DMS79 (cell line): Measurements from ENCODE around the gene PRKAR1B.
A peak's percentile ranks its signal among the peaks of the same experiment; 100 is the strongest.

Source experiments
- DNase-seq: peaks from one replicate; lab custom pipeline; 2025; lab: John Stamatoyannopoulos, UW

The PRKAR1B gene

DNA sequence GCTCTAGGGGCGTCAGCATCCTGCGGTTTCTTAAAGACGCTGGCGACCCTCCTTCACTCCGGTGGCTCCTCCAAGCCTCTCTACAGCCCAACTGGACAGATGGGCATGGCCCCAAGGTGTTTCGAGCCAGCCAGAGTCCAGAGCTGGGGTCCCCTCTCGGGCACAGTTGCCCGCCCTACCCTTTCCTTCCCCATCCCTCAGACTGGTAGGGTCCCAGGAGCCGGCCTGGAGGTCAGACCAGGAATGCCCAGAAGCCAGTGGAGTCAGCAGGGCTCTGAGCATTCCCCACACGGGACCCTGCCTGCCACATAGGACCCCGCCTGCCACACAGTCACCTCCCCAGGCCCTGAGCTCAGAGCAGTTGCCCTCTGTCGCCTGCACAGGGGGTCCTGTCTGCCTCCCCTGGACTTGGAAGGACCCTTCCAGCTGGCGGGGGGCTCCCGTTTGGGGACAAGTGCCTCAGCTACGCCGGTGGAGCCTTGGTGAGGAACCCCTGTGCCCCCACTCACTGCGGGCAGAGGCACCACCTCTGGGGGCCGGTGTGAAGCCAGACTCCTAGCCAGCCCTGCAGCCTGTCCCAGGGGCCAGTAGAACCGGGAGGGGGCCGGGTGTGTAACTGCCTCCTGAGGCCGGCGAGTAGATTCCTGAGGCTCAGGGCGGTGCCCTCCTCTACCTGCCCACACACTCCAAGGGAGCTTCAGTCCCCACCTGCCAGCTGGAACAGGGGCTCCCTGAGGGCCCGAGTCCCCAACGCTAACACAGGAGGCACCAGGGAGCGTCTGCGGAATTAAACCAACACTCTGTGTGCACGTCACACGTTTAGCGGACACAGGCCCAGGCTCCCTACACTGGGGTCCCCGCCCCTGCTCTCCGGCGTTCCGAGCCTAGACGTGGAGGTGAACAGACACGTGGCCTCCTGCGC, 188.1 kb downstream of the PRKAR1B start:
- DNase-seq, result no peak

DNA sequence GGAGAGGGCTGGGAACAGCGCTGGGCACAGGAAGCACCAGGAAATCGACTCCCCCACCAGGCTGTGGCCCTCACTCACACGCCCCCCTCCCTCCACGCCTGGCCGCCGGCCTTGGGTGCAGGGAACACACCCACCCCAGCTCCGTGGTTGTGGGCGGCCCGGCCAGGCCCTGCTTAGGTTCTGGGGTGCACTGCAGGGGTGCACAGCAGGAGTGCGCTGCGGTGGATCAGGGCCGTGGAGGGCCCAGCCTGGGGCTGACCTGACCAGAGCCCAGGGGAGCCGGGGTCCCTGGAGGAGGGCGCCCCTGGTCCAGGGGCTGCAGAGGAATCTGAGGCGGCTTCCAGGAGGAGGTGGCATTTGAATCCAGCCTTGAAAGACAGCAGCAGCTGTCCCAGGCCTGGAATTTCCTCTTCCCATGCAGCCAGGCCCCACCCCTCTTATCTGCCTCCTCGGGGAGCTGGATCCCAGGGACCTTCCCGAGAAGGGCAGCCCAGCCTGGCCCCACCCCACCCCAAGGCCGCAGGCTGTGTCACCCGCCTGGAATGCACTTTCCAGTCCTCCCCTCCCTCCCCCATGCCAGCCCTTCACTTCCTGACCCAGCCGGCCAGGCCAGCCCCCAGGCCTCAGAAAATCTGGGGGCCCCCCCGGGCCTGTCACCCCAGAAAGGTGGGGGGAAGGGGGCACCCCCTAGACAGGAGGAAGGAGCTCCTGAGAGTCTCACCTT, 189.0 kb downstream of the PRKAR1B start:
- DNase-seq, result no peak

GRCh38 chr7:536231-536630, 190.8 kb downstream of the PRKAR1B start:
- DNase-seq, result no peak

- DNase-seq, result no peak
These were observed 192.1 kb downstream of the PRKAR1B start for GRCh38 chr7:534959-535358.

- DNase-seq, result no peak
These were observed 193.0 kb downstream of the PRKAR1B start for GRCh38 chr7:534075-534474.

DNA sequence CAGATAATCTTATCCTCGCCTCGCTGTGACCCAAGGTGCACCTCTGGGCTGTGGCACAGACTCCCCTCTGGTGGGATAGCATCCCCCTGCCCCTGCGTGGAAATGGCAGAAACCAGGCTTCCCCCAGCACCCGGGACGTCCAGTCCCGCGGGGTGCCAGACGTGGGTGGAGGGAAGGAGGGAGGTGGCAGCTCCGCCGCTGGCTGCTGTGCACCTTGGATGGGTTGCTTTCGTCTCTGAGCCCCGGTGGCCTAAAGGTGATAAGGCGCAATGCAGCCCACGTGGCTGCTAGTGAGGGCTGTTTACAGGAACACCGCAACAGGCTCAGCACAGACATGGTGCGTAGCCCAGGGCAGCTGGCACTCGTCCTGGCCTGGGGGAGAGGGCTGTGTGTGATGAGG, 193.8 kb downstream of the PRKAR1B start:
- no peak for DNase-seq

DNA sequence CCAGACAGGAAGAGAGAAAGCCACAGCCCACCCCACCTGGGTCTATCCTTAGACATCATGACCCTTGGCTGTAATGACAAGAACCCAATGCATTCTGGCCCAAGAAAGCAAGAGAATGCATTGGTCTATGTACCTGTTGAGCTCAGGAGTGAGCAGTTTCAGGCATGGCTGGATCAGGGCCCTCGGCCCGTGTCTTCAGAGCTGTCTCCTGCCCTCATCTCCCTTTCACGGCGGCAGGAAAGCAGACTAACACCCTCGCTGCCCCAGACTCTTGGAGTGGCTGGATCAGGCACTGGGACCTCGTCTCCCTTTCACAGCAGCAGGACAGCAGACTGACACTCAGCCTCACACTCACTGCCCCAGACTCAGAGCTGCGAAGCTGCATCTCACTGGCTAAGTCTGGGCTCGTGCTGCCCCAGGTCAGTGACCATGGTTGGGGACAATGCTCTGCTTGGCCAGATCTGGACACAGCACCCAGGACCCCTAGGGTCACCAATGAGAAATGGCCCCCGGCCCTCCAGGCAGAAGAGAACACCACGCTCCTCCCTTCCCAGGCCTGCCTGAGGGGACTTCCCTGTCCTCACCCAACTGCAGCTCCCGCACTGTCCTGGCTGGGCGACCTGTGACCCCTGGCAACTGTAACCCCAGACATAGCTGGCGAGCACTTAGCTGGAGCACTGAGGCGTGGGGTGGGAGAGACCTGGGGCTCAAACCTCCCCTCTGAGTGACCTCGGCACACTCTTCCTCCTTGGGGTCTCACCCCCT, 194.5 kb downstream of the PRKAR1B start:
- DNase-seq, result no peak

DNA sequence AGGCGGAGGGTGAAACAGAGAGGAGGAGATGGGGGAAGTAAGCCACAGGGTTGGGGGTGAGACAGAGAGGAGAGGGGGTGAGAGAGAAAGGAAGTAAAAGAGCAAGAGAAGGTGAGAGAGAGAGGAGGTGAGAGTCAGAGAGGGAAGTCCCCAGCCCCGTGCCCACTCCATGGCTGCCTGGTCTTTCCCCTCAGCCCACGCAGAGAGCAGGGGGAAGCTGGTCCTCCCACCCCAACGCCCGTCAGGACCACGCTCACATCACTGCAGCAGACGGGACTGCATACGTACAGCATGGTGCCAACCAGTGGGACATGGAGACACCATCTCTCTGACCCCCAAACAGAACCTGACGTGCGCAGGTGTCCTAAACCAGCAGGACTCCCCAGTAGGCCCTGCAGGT, 195.3 kb downstream of the PRKAR1B start:
- DNase-seq, result no peak

DNA sequence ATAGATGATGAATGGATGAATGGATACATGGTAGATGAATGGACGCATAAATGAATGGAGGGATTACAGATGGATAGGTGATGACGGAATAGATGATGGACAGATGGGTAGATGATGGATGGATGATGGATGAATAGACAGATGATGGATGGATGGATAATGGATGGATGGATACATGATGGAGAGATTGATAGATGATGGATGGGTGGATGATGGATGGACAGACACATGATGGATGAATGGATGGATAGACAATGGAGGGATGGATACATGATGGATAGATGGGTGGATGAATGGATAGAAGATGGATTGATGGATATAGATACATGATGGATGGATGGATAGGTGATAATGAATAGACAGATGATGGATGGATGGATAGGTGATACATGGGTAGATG, 198.6 kb downstream of the PRKAR1B start:
- DNase-seq, result no peak

DNA sequence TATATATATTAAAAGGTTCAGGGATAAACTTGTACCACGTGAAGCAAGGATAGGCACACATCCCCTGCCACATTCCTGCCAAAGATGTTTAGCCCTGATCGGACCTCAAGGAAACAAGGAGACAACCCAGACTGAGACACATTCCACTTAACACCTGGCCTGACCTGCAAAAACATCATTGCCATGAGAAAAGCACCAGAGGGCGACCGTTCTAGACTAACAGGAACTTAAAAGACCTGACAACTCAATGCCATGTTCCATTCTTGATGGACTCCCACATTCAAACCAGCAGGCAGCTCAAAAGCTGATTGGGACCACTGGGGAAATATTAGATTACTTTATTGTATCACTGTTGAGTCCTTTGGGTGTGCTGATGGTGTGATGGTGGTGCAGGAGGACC, 199.4 kb downstream of the PRKAR1B start:
- no peak for DNase-seq

- no peak for DNase-seq
These were observed 200.5 kb downstream of the PRKAR1B start for GRCh38 chr7:526460-527034.

DNA sequence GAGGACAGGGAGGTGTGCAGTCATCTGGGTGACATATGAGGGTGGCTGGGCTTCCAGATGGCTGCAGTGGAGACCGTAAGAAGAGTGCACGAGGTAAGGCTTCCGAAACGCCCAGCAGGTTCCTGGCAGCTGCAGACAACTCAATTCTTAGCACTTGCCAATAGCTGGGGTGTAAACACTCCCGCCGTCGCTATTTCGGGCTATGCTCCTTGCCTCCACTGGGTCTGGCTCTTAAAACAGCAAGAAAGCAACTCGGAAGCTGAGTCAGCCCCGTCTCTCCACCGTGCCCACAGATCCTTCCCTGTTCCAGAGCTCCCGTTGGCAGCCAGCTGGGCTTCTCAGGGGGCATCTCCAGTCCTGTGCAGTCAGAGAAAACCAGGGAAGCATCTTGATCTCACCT, 201.3 kb downstream of the PRKAR1B start:
- DNase-seq, result no peak

DNA sequence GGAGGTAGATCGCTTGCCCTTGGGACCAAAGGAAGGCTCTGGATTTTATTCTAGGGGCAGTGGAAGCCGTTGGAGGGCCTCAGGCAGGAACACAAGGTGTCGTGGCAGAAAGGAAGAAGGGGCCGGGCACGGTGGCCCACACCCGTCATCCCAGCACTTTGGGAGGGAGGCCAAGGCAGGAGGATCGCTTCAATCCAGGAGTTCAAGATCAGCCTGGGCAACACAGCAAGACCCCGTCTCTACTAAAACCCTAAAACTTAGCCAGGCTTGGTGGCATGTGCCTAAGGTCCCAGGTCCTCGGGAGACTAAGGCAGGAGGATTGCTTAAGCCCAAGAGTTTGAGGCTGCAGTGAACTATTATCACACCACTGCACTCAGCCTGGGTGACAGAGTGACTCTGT, 202.3 kb downstream of the PRKAR1B start:
- DNase-seq, result no peak

- no peak for DNase-seq
These were observed 203.4 kb downstream of the PRKAR1B start for GRCh38 chr7:523347-524336.

DNA sequence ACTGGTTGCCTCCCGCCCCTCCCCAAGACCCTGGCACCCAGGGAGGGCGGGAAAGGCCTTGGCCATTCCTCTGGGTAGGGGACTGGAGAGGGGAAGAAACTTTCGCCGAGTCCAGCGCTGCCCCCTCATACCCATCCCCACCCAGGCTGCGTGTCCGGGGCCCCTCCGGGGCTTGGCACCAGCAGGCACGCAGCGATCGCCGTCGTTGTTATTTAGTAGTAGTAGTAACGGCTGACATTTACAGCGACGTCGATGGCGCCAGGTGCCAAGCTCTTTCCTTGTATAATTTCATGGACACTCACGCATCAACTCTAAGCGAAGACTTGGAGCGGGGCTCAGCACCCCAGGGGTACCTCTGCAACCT, 204.1 kb downstream of the PRKAR1B start:
- no peak for DNase-seq

GRCh38 chr7:522071-522950, 204.8 kb downstream of the PRKAR1B start:
- DNase-seq, result peak; percentile 33

DNA sequence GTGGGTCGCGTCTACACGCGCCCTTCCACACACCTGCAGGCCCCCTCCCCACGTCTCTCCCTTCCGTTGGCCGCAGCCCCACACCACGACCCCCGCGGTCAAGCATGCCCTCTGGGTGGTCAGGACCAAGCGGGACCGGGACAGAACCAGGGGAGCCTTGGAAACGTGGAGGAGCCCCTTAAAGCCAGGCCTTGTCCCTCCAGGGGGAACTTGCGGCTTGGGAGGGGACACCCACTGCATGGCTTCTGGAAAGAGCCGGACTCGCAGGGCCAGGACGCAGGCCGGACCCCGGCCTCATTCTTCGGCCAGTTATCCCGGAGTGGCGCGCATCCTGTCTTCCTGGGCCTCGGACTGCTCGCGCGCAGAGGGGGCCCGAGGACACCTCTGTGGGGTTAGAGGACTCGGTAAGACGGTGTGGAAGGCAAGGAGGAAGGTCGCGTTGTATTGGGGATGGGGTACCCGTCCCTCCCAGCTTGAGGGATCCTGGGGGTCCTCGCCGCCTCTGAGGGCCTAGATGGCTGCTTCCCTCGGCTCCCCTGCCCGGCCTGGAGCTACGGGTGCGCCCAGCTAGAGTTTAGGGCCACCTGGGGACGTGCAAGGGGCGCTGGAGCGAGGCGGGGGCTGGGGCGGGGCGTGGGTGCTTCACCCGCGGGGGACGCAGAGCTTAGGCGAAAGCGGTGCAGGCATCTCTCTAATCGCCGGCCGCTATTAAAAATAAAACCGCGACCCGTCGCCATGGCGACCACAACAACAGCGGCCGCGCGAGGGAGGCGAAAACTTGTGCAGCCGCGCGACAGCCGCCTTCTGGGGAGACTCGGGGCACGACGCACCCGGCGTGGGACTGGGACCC, 205.6 kb downstream of the PRKAR1B start:
- peak; percentile 13 for DNase-seq

- DNase-seq, result no peak
These were observed 206.4 kb downstream of the PRKAR1B start for GRCh38 chr7:520503-521161.
